GM23338 (cell line): ENCODE results near the gene RAB39A. TPM values are rescaled to one million over a fixed set of nuclear protein-coding genes. Genes with fewer than 3 reads are reported as not detected.

ENCODE experiments used
- ATAC-seq: fragments of 200-7000 bp; cut with Tn5 transposase; 3 replicates; pipeline ENCODE4 v1.9.1; 2020
- DNase-seq: peaks from one replicate; pipeline ENCODE4 v3.0.0-alpha.2; 2015; ENCODE audit warnings: low spot score
- H2AFZ ChIP-seq: fragments of 200-600 bp; sonication (generic); 2 replicates; pipeline ENCODE4 v1.8.0; 2016; ENCODE audit warnings: antibody characterized with exemption, mild to moderate bottlenecking, moderate library complexity
- H3F3A ChIP-seq: fragments of 200-600 bp; sonication (generic); replicated peaks from 2 replicates; pipeline ENCODE4 v1.8.0; 2017; ENCODE audit warnings: antibody characterized with exemption, mixed run types, low read depth
- H3K27ac ChIP-seq: fragments of 200-600 bp; sonication (generic); 2 replicates; pipeline ENCODE4 v1.6.1; 2016; ENCODE audit warnings: low read depth
- H3K27me3 ChIP-seq: fragments of 200-600 bp; sonication (generic); 2 replicates; pipeline ENCODE4 v1.8.0; 2016; ENCODE audit warnings: mild to moderate bottlenecking, mixed run types, moderate library complexity; ENCODE audit not compliant: insufficient read depth
- H3K36me3 ChIP-seq: fragments of 200-600 bp; sonication (generic); 2 replicates; pipeline ENCODE4 v1.8.0; 2016; ENCODE audit warnings: mild to moderate bottlenecking; ENCODE audit not compliant: insufficient read depth
- H3K4me1 ChIP-seq: fragments of 200-600 bp; sonication (generic); 2 replicates; pipeline ENCODE4 v1.8.0; 2016; ENCODE audit warnings: mild to moderate bottlenecking, moderate library complexity; ENCODE audit not compliant: insufficient read depth
- H3K4me2 ChIP-seq: fragments of 200-600 bp; sonication (generic); 2 replicates; pipeline ENCODE4 v1.7.1; 2017; ENCODE audit warnings: mixed run types
- H3K4me3 ChIP-seq: fragments of 200-600 bp; sonication (generic); 2 replicates; pipeline ENCODE4 v1.6.1; 2016; ENCODE audit warnings: mixed run types
- H3K79me2 ChIP-seq: fragments of 200-600 bp; sonication (generic); replicated peaks from 2 replicates; pipeline ENCODE4 v1.8.0; 2017; ENCODE audit warnings: mild to moderate bottlenecking; ENCODE audit not compliant: insufficient read depth
- H3K9me2 ChIP-seq: fragments of 200-600 bp; sonication (generic); 2 replicates; pipeline ENCODE4 v1.8.0; 2017; ENCODE audit not compliant: insufficient read depth
- H4K20me1 ChIP-seq: fragments of 200-600 bp; sonication (generic); replicated peaks from 2 replicates; pipeline ENCODE4 v1.8.0; 2017; ENCODE audit warnings: mild to moderate bottlenecking; ENCODE audit not compliant: insufficient read depth
- H3K27ac Mint-ChIP-seq: 2 replicates; pipeline ENCODE4 v1.8.0; 2020; ENCODE audit warnings: inconsistent platforms, mild to moderate bottlenecking, moderate library complexity, mixed read lengths
- H3K27me3 Mint-ChIP-seq: 3 replicates; pipeline ENCODE4 v1.8.0; 2022; ENCODE audit warnings: low read depth, mild to moderate bottlenecking, moderate library complexity, mixed read lengths, inconsistent platforms; ENCODE audit not compliant: insufficient read depth, poor library complexity
- H3K36me3 Mint-ChIP-seq: 3 replicates; pipeline ENCODE4 v1.8.0; 2021; ENCODE audit warnings: low read depth, mild to moderate bottlenecking, inconsistent platforms, moderate library complexity, mixed read lengths
- H3K4me1 Mint-ChIP-seq: 3 replicates; pipeline ENCODE4 v1.8.0; 2020; ENCODE audit warnings: mild to moderate bottlenecking, inconsistent platforms, mixed read lengths
- H3K4me3 Mint-ChIP-seq: 3 replicates; pipeline ENCODE4 v1.8.0; 2021; ENCODE audit warnings: moderate library complexity, mild to moderate bottlenecking, inconsistent platforms, mixed read lengths
- H3K9me3 Mint-ChIP-seq: 3 replicates; pipeline ENCODE4 v1.8.0; 2020; ENCODE audit warnings: moderate library complexity, mild to moderate bottlenecking, inconsistent platforms, mixed read lengths
- EZH2phosphoT487 ChIP-seq: fragments of 200-600 bp; sonication (generic); IDR thresholded peaks from one replicate; pipeline ENCODE4 v1.8.1; 2018; ENCODE audit warnings: antibody characterized with exemption; ENCODE audit not compliant: unreplicated experiment
- JUNB ChIP-seq: IDR thresholded peaks from one replicate; pipeline ENCODE4 v1.6.1; 2016; ENCODE audit warnings: antibody characterized with exemption; ENCODE audit not compliant: unreplicated experiment
- NANOG ChIP-seq: IDR thresholded peaks from 2 replicates; pipeline ENCODE4 v1.6.1; 2016; ENCODE audit warnings: antibody characterized with exemption, borderline replicate concordance
- POLR2AphosphoS5 ChIP-seq: IDR thresholded peaks from 2 replicates; pipeline ENCODE4 v1.6.1; 2016; ENCODE audit warnings: antibody characterized with exemption, low read depth
- ZNF114 ChIP-seq: fragments of 250-450 bp; sonication (Bioruptor Pico); IDR thresholded peaks from 2 replicates; pipeline ENCODE4 v1.5.0; 2020; ENCODE audit warnings: mild to moderate bottlenecking, moderate library complexity
- ZNF331 ChIP-seq: fragments of 250-450 bp; sonication (Bioruptor Pico); IDR thresholded peaks from 2 replicates; pipeline ENCODE4 v1.5.0; 2020; ENCODE audit warnings: low read depth, mild to moderate bottlenecking, moderate library complexity
- polyA plus RNA-seq: library from polyadenylated mRNA; unstranded; fragments of >200 nt; fragmentation: Nextera tagmentation; extraction: Ambion mirVana; gene quantifications from 2 replicates; pipeline ENCODE4 v1.2.1, GENCODE V29; 2016
- total RNA-seq: library from RNA; depleted of rRNA; stranded (reverse); fragments of >200 nt; shearing (Covaris generic); gene quantifications from 2 replicates; pipeline ENCODE4 v1.2.3, GENCODE V29; 2014
- TF ChIP-seq, protein P1 (sequence below): fragments of 250-450 bp; sonication (Bioruptor Pico); IDR thresholded peaks from 2 replicates; pipeline ENCODE4 v1.5.0; 2020; ENCODE audit warnings: mild to moderate bottlenecking, moderate library complexity
- TF ChIP-seq, protein P2 (sequence below): IDR thresholded peaks from 2 replicates; pipeline ENCODE4 v1.6.1; 2016; ENCODE audit warnings: antibody characterized with exemption
- TF ChIP-seq, protein P3 (sequence below): IDR thresholded peaks from one replicate; pipeline ENCODE4 v1.6.1; 2018; ENCODE audit warnings: antibody characterized with exemption; ENCODE audit not compliant: unreplicated experiment

The RAB39A gene
- total and polyA plus RNA-seq, 2 experiments from 2014 or later: 4.5 to 26.3 TPM

DNA sequence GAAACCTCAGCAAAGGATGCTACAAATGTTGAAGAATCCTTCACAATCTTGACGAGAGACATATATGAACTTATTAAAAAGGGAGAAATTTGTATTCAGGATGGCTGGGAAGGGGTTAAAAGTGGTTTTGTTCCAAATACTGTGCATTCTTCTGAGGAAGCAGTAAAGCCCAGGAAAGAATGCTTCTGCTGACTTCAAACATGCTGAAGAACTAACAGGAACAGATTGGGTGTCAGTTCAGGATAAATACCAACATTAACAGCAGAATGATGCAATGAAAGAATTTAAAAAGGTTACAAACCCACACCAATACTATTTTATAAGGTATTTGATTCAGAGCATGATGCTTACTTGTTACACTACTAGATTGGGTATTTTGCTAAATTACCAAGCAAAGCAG is 33.9 kb downstream of the RAB39A start (continued):
- TF ChIP-seq, protein P1, sequence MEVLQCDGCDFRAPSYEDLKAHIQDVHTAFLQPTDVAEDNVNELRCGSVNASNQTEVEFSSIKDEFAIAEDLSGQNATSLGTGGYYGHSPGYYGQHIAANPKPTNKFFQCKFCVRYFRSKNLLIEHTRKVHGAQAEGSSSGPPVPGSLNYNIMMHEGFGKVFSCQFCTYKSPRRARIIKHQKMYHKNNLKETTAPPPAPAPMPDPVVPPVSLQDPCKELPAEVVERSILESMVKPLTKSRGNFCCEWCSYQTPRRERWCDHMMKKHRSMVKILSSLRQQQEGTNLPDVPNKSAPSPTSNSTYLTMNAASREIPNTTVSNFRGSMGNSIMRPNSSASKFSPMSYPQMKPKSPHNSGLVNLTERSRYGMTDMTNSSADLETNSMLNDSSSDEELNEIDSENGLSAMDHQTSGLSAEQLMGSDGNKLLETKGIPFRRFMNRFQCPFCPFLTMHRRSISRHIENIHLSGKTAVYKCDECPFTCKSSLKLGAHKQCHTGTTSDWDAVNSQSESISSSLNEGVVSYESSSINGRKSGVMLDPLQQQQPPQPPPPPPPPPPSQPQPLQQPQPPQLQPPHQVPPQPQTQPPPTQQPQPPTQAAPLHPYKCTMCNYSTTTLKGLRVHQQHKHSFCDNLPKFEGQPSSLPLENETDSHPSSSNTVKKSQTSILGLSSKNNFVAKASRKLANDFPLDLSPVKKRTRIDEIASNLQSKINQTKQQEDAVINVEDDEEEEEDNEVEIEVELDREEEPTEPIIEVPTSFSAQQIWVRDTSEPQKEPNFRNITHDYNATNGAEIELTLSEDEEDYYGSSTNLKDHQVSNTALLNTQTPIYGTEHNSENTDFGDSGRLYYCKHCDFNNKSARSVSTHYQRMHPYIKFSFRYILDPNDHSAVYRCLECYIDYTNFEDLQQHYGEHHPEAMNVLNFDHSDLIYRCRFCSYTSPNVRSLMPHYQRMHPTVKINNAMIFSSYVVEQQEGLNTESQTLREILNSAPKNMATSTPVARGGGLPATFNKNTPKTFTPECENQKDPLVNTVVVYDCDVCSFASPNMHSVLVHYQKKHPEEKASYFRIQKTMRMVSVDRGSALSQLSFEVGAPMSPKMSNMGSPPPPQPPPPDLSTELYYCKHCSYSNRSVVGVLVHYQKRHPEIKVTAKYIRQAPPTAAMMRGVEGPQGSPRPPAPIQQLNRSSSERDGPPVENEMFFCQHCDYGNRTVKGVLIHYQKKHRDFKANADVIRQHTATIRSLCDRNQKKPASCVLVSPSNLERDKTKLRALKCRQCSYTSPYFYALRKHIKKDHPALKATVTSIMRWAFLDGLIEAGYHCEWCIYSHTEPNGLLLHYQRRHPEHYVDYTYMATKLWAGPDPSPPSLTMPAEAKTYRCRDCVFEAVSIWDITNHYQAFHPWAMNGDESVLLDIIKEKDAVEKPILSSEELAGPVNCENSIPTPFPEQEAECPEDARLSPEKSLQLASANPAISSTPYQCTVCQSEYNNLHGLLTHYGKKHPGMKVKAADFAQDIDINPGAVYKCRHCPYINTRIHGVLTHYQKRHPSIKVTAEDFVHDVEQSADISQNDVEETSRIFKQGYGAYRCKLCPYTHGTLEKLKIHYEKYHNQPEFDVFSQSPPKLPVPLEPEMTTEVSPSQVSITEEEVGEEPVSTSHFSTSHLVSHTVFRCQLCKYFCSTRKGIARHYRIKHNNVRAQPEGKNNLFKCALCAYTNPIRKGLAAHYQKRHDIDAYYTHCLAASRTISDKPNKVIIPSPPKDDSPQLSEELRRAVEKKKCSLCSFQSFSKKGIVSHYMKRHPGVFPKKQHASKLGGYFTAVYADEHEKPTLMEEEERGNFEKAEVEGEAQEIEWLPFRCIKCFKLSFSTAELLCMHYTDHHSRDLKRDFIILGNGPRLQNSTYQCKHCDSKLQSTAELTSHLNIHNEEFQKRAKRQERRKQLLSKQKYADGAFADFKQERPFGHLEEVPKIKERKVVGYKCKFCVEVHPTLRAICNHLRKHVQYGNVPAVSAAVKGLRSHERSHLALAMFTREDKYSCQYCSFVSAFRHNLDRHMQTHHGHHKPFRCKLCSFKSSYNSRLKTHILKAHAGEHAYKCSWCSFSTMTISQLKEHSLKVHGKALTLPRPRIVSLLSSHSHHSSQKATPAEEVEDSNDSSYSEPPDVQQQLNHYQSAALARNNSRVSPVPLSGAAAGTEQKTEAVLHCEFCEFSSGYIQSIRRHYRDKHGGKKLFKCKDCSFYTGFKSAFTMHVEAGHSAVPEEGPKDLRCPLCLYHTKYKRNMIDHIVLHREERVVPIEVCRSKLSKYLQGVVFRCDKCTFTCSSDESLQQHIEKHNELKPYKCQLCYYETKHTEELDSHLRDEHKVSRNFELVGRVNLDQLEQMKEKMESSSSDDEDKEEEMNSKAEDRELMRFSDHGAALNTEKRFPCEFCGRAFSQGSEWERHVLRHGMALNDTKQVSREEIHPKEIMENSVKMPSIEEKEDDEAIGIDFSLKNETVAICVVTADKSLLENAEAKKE (CRISPR knock-in tag): no peak

DNA sequence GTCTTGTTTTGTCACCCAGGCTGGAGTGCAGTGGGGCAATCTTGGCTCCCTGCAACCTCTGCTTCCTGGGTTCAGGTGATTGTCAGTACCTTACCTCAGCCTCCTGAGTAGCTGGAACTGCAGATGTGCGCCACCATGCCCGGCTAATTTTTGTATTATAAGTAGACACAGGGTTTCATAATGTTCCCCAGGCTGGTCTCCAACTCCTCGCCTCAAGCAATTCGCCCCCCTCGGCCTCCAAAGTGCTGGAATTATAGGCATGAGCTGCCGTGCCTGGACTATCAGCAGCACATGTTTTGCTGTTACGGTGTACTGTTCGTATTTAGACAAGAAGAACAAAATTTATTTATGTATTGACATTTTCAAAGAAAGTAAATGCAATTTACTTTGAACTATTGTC is 34.8 kb downstream of the RAB39A start:
- Histone ChIP-seq H3K79me2 (0 out of 2 replicates have a peak, but pooled peaks cover 3% of the 10 kb centered on the region), H3K9me2 (no peaks in the 10 kb centered on the region), H3K27ac (no peak overlapping the region), H2AFZ (no peak overlapping the region), H3K36me3 (no peaks in the 10 kb centered on the region), H3K27me3 (no peaks in the 10 kb centered on the region), H4K20me1 (no peaks in the 10 kb centered on the region; the same call in 1 of the 2 replicates), H3K4me2 (no peak overlapping the region), H3K4me3 (no peak overlapping the region), H3F3A (no peaks in the 10 kb centered on the region), H3K4me1 (no peaks in the 10 kb centered on the region)
- DNase-seq (no peak), ATAC-seq (no peak)
- Mint-ChIP-seq H3K4me1 (peaks cover 2% of the 10 kb centered on the region; the same call in 2 of the 3 replicates), H3K9me3 (no peaks in the 10 kb centered on the region), H3K27ac (no peak overlapping the region), H3K36me3 (peaks cover 13% of the 10 kb centered on the region; the same call in 1 of the 3 replicates), H3K27me3 (no peaks in the 10 kb centered on the region), H3K4me3 (no peak overlapping the region)
- TF ChIP-seq ZNF114 (CRISPR knock-in tag) (no peak), EZH2phosphoT487 (no peak), ZNF331 (CRISPR knock-in tag) (no peak), NANOG (no peak), JUNB (no peak), POLR2AphosphoS5 (no peak)
- TF ChIP-seq, protein P2, sequence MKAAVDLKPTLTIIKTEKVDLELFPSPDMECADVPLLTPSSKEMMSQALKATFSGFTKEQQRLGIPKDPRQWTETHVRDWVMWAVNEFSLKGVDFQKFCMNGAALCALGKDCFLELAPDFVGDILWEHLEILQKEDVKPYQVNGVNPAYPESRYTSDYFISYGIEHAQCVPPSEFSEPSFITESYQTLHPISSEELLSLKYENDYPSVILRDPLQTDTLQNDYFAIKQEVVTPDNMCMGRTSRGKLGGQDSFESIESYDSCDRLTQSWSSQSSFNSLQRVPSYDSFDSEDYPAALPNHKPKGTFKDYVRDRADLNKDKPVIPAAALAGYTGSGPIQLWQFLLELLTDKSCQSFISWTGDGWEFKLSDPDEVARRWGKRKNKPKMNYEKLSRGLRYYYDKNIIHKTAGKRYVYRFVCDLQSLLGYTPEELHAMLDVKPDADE: no peak
- TF ChIP-seq, protein P3, sequence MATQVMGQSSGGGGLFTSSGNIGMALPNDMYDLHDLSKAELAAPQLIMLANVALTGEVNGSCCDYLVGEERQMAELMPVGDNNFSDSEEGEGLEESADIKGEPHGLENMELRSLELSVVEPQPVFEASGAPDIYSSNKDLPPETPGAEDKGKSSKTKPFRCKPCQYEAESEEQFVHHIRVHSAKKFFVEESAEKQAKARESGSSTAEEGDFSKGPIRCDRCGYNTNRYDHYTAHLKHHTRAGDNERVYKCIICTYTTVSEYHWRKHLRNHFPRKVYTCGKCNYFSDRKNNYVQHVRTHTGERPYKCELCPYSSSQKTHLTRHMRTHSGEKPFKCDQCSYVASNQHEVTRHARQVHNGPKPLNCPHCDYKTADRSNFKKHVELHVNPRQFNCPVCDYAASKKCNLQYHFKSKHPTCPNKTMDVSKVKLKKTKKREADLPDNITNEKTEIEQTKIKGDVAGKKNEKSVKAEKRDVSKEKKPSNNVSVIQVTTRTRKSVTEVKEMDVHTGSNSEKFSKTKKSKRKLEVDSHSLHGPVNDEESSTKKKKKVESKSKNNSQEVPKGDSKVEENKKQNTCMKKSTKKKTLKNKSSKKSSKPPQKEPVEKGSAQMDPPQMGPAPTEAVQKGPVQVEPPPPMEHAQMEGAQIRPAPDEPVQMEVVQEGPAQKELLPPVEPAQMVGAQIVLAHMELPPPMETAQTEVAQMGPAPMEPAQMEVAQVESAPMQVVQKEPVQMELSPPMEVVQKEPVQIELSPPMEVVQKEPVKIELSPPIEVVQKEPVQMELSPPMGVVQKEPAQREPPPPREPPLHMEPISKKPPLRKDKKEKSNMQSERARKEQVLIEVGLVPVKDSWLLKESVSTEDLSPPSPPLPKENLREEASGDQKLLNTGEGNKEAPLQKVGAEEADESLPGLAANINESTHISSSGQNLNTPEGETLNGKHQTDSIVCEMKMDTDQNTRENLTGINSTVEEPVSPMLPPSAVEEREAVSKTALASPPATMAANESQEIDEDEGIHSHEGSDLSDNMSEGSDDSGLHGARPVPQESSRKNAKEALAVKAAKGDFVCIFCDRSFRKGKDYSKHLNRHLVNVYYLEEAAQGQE: no peak
